ENCODE results near the gene CUL3. TPM values are rescaled to one million over a fixed set of nuclear protein-coding genes. Genes with fewer than 3 reads are reported as not detected.

Gene CUL3
- 65.2 to 78.1 TPM (median 68.8 TPM) in 5 replicates for total RNA-seq (2022; extraction: Qiagen RNA extraction)

GRCh38 chr2:224585211-224586088 lies at the start of gene CUL3:
CUL3 (minus strand) TSS chr2:224585363; CDS start chr2:224585009, 354 bp downstream.

Other genes with a start within 250 kb of the CUL3 start
- gene FAM124B, start 183.3 kb downstream of the CUL3 start, total RNA-seq (2022; extraction: Qiagen RNA extraction) = not detected in 5 replicates
- not detected in 5 replicates for gene CCDC195, start 131.0 kb upstream of the CUL3 start, total RNA-seq (2022; extraction: Qiagen RNA extraction)

All from A549 treated with Hydrocortisone at 1 μM for 4 hours (cell line).